ENCODE data around the gene STARD5.

STARD5 gene

GRCh38 chr15:81270781-81271491 is 53.0 kb downstream of the STARD5 start:
- DNase-seq, result no peak

- no peak for DNase-seq
Measured at GRCh38 chr15:81270188-81270587, 53.8 kb downstream of the STARD5 start.

GRCh38 chr15:81268881-81269601 is 54.9 kb downstream of the STARD5 start:
- no peak for DNase-seq

GRCh38 chr15:81268340-81268739 is 55.6 kb downstream of the STARD5 start:
- DNase-seq, result no peak

- peak; percentile 53 for DNase-seq
Measured at GRCh38 chr15:81265944-81266775, 57.8 kb downstream of the STARD5 start.

- DNase-seq, result no peak
Measured at GRCh38 chr15:81265256-81265943, 58.5 kb downstream of the STARD5 start.

- no peak for DNase-seq
Measured at GRCh38 chr15:81264072-81264857, 59.7 kb downstream of the STARD5 start.

GRCh38 chr15:81263477-81263876 is 60.5 kb downstream of the STARD5 start:
- no peak for DNase-seq

GRCh38 chr15:81261172-81261811 is 62.6 kb downstream of the STARD5 start:
- DNase-seq, result no peak

GRCh38 chr15:81259760-81260298 is 64.1 kb downstream of the STARD5 start:
- DNase-seq, result no peak

All from DMS 273 treated with DMSO at 0.1 percent for 48 hours (cell line).